ENCODE results near the gene SPAG9. TPM values are rescaled to one million over a fixed set of nuclear protein-coding genes. Genes with fewer than 3 reads are reported as not detected.
A peak's percentile ranks its signal among the peaks of the same experiment; 100 is the strongest.
"Not testable (repeated sequence)": the region's sequence is repeated elsewhere in the genome, so short reads cannot be mapped to it uniquely, and the experiment has no call there.

Gene SPAG9
- total RNA-seq, 1 experiment from 2014 or later = 78.5 TPM

GRCh38 chr17:51118330-51119195, 2.1 kb downstream of the SPAG9 start:
- ChIA-PET POLR2A (interaction anchor here (0.6 to 6.6 kb wide), 11 partner anchors 9 to 398 kb away, joined by 3 to 145 read pairs (median 4); partner anchors contain the start of genes NME1 and NME2), CTCF (interaction anchor here (0.6 to 2.4 kb wide), 5 partner anchors 11 to 118 kb away, joined by 3 to 16 read pairs (median 5); partner anchors contain the start of gene NME1)
- Mint-ChIP-seq H3K4me1 (ENCODE audit: insufficient read depth, unreplicated experiment) (peaks cover 24% of the 10 kb centered on the region), H3K27me3 (ENCODE audit: insufficient read depth, unreplicated experiment) (no peaks in the 10 kb centered on the region), H3K36me3 (ENCODE audit: insufficient read depth, unreplicated experiment) (peaks cover 11% of the 10 kb centered on the region), H3K4me3 (ENCODE audit: unreplicated experiment) (peak overlapping the region; percentile 96), H3K9me3 (ENCODE audit: unreplicated experiment) (no peaks in the 10 kb centered on the region), H3K27ac (ENCODE audit: low read depth, unreplicated experiment) (peak overlapping the region; percentile 100)
- intact Hi-C loops (cut with micrococcal nuclease) = loop anchor here (1.0 kb wide), 1 partner anchor 35 kb away; the partner anchor contains the start of gene NME1
- DNase-seq (ENCODE audit: unreplicated experiment) = peak; percentile 40
- BruUV-seq (replicated peaks) = no TSS peak
- no peak for TF ChIP-seq CTCF (IDR thresholded peaks at IDR 0.05; ENCODE audit: unreplicated experiment)

GRCh38 chr17:51115179-51115578, 5.5 kb downstream of the SPAG9 start:
- Mint-ChIP-seq H3K27ac (ENCODE audit: low read depth, unreplicated experiment) (no peak overlapping the region), H3K36me3 (ENCODE audit: insufficient read depth, unreplicated experiment) (peaks cover 5% of the 10 kb centered on the region), H3K27me3 (ENCODE audit: insufficient read depth, unreplicated experiment) (no peaks in the 10 kb centered on the region), H3K4me1 (ENCODE audit: insufficient read depth, unreplicated experiment) (peaks cover 7% of the 10 kb centered on the region), H3K4me3 (ENCODE audit: unreplicated experiment) (no peak overlapping the region), H3K9me3 (ENCODE audit: unreplicated experiment) (no peaks in the 10 kb centered on the region)
- TF ChIP-seq CTCF (IDR thresholded peaks at IDR 0.05; ENCODE audit: unreplicated experiment) = no peak
- BruUV-seq (replicated peaks) = no TSS peak
- ChIA-PET POLR2A (interaction anchor here (1.8 kb wide), 1 partner anchor 9 kb away, joined by 4 read pairs; no protein-coding TSS in a partner anchor), CTCF (interaction anchor here (0.6 kb wide), 1 partner anchor 66 kb away, joined by 5 read pairs; no protein-coding TSS in a partner anchor)
- DNase-seq (ENCODE audit: unreplicated experiment) = no peak
- intact Hi-C loops (cut with micrococcal nuclease) = no loop called here

GRCh38 chr17:51112303-51113222, 8.1 kb downstream of the SPAG9 start:
- not testable (repeated sequence) for H3K27ac Mint-ChIP-seq (ENCODE audit: low read depth, unreplicated experiment)
- H3K36me3 Mint-ChIP-seq (ENCODE audit: insufficient read depth, unreplicated experiment) = peaks cover 11% of the 10 kb centered on the region
- POLR2A ChIA-PET = interaction anchor here (0.6 kb wide), 1 partner anchor 26 kb away, joined by 3 read pairs; no protein-coding TSS in a partner anchor

GRCh38 chr17:51107778-51108177, 12.9 kb downstream of the SPAG9 start:
- no peaks in the 10 kb centered on the region for H3K9me3 Mint-ChIP-seq (ENCODE audit: unreplicated experiment)
- no TSS peak for BruUV-seq (replicated peaks)
- H3K27ac Mint-ChIP-seq (ENCODE audit: low read depth, unreplicated experiment) = no peak overlapping the region
- ChIA-PET POLR2A (no interaction called here), CTCF (interaction anchor here (0.7 to 2.0 kb wide), 3 partner anchors 11 to 264 kb away, joined by 3 to 7 read pairs (median 4); partner anchors contain the start of gene NME1)
- intact Hi-C loops (cut with micrococcal nuclease) = no loop called here
- no peak for TF ChIP-seq CTCF (IDR thresholded peaks at IDR 0.05; ENCODE audit: unreplicated experiment)
- H3K4me1 Mint-ChIP-seq (ENCODE audit: insufficient read depth, unreplicated experiment) = no peaks in the 10 kb centered on the region
- no peaks in the 10 kb centered on the region for H3K27me3 Mint-ChIP-seq (ENCODE audit: insufficient read depth, unreplicated experiment)
- H3K4me3 Mint-ChIP-seq (ENCODE audit: unreplicated experiment) = no peak overlapping the region
- H3K36me3 Mint-ChIP-seq (ENCODE audit: insufficient read depth, unreplicated experiment) = peaks cover 5% of the 10 kb centered on the region
- DNase-seq (ENCODE audit: unreplicated experiment) = no peak

More at GRCh38 chr17:51112303-51113222, 8.1 kb downstream of the SPAG9 start:
- H3K4me1 Mint-ChIP-seq (ENCODE audit: insufficient read depth, unreplicated experiment); BruUV-seq (replicated peaks); intact Hi-C loops (cut with micrococcal nuclease); H3K9me3 Mint-ChIP-seq (ENCODE audit: unreplicated experiment); H3K27me3 Mint-ChIP-seq (ENCODE audit: insufficient read depth, unreplicated experiment); H3K4me3 Mint-ChIP-seq (ENCODE audit: unreplicated experiment): not testable (repeated sequence)
- peak; percentile 14 for DNase-seq (ENCODE audit: unreplicated experiment)
- CTCF ChIA-PET = interaction anchor here (0.6 kb wide), 2 partner anchors 64 to 69 kb away, joined by 3 to 7 read pairs; no protein-coding TSS in a partner anchor
